HCT116 (cell line): ENCODE measurements around the gene ATXN1L. TPM values are rescaled to one million over a fixed set of nuclear protein-coding genes. Genes with fewer than 3 reads are reported as not detected.

ENCODE experiments used
- CBX3 ChIP-seq: IDR thresholded peaks from 2 replicates; pipeline ENCODE4 v1.6.1; 2012; ENCODE audit warnings: low read depth
- CEBPB ChIP-seq: IDR thresholded peaks from 2 replicates; pipeline ENCODE4 v1.6.1; 2012; ENCODE audit warnings: low read depth
- EZH2 ChIP-seq: fragments of 200-600 bp; sonication (generic); IDR thresholded peaks from 2 replicates; pipeline ENCODE4 v1.6.1; 2017; ENCODE audit warnings: antibody characterized with exemption, mixed run types
- FOSL1 ChIP-seq: IDR thresholded peaks from 2 replicates; pipeline ENCODE4 v1.6.1; 2012; ENCODE audit warnings: low read depth
- POLR2A ChIP-seq: IDR thresholded peaks from 2 replicates; pipeline ENCODE4 v1.7.0; 2011; ENCODE audit warnings: borderline replicate concordance; ENCODE audit not compliant: insufficient read depth, insufficient read length; ENCODE audit errors: extremely low read depth
- POLR2AphosphoS5 ChIP-seq: IDR thresholded peaks from 2 replicates; pipeline ENCODE4 v1.6.1; 2011; ENCODE audit warnings: mild to moderate bottlenecking, low read depth, low read length, moderate library complexity
- RAD21 ChIP-seq: IDR thresholded peaks from 2 replicates; pipeline ENCODE4 v1.6.1; 2012; ENCODE audit warnings: low read depth, mild to moderate bottlenecking
- SRF ChIP-seq: IDR thresholded peaks from 2 replicates; pipeline ENCODE4 v1.6.1; 2012; ENCODE audit warnings: low read depth
- YY1 ChIP-seq: IDR thresholded peaks from 2 replicates; pipeline ENCODE4 v1.6.1; 2011; ENCODE audit warnings: low read length, low read depth, moderate library complexity, mild to moderate bottlenecking; ENCODE audit not compliant: insufficient replicate concordance; ENCODE audit errors: extremely low read depth
- ZFX ChIP-seq: fragments of 450-650 bp; IDR thresholded peaks from 2 replicates; pipeline ENCODE4 v1.6.1; 2017
- ZNF274 ChIP-seq: fragments of 200-500 bp; sonication (Bioruptor generic); IDR thresholded peaks from 2 replicates; pipeline ENCODE4 v1.6.1; 2014; ENCODE audit warnings: mild to moderate bottlenecking, low read depth, low read length, inconsistent platforms
- total RNA-seq: library from RNA; stranded (reverse); gene quantifications from one replicate; pipeline ENCODE4 v1.2.1, GENCODE V29; 2021; ENCODE audit not compliant: unreplicated experiment
- TF ChIP-seq, protein P1 (sequence below): IDR thresholded peaks from 2 replicates; pipeline ENCODE4 v1.6.1; 2012
- TF ChIP-seq, protein P2 (sequence below): IDR thresholded peaks from 2 replicates; pipeline ENCODE4 v1.6.1; 2011; ENCODE audit warnings: mild to moderate bottlenecking, low read length, moderate library complexity; ENCODE audit not compliant: insufficient replicate concordance; ENCODE audit errors: extremely low read depth
- TF ChIP-seq, protein P3 (sequence below): IDR thresholded peaks from 2 replicates; pipeline ENCODE4 v1.6.1; 2012

Gene ATXN1L
- total RNA-seq, 1 experiment from 2014 or later = 20.5 TPM

DNA sequence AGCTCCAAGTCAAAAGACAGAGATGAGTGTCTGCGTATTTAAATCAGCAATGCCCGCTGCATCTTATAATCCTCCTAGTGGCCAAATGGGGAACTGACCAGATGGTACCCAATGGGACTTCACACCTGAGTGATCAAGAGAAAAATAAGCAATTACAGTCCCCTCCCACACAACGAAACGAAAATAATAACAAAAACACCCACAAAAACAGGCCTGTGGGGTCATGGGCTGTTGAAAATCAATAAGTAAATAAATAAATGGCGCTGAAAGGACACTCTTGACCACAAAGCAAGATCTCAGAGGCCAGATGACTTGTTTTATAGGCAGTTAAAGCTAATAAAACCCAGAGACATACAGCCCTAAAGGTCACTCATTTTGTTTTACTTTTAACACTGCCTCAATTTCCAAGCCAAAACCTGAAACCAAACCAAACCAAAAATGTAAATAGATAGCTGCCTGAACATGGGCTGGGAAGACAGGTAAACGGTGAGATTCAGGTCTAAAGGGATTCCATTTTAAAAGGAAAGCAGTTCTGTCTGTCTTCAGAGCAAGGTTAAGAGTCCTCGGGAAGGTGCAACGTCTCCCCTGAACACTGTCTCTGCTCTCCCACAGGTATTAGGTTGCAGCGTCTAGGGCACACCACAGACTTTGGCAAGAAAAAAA is 36.9 kb downstream of the ATXN1L start (continued):
- no peak for TF ChIP-seq EZH2
- no peak for TF ChIP-seq ZFX
- TF ChIP-seq YY1 = peak; percentile 16
- TF ChIP-seq, protein P1, sequence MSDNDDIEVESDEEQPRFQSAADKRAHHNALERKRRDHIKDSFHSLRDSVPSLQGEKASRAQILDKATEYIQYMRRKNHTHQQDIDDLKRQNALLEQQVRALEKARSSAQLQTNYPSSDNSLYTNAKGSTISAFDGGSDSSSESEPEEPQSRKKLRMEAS = peak; percentile 17; the same call in 1 of the 2 replicates
- TF ChIP-seq POLR2AphosphoS5 = no peak
- TF ChIP-seq ZNF274 = no peak
- TF ChIP-seq SRF = no peak
- TF ChIP-seq, protein P2, sequence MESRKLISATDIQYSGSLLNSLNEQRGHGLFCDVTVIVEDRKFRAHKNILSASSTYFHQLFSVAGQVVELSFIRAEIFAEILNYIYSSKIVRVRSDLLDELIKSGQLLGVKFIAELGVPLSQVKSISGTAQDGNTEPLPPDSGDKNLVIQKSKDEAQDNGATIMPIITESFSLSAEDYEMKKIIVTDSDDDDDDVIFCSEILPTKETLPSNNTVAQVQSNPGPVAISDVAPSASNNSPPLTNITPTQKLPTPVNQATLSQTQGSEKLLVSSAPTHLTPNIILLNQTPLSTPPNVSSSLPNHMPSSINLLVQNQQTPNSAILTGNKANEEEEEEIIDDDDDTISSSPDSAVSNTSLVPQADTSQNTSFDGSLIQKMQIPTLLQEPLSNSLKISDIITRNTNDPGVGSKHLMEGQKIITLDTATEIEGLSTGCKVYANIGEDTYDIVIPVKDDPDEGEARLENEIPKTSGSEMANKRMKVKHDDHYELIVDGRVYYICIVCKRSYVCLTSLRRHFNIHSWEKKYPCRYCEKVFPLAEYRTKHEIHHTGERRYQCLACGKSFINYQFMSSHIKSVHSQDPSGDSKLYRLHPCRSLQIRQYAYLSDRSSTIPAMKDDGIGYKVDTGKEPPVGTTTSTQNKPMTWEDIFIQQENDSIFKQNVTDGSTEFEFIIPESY = no peak
- peak; percentile 50; the same call in 1 of the 2 replicates for TF ChIP-seq RAD21
- TF ChIP-seq, protein P3, sequence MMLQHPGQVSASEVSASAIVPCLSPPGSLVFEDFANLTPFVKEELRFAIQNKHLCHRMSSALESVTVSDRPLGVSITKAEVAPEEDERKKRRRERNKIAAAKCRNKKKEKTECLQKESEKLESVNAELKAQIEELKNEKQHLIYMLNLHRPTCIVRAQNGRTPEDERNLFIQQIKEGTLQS = no peak
- no peak for TF ChIP-seq CEBPB
- no peak for TF ChIP-seq POLR2A
- TF ChIP-seq FOSL1 = no peak
- 0 out of 2 replicates have a peak, but pooled peaks have one; percentile 43 for TF ChIP-seq CBX3
